NCI-H526 treated with DMSO at 0.1 percent for 48 hours (cell line): ENCODE results near the gene PSMB1.
A peak's percentile ranks its signal among the peaks of the same experiment; 100 is the strongest.
"Not testable (repeated sequence)": the region's sequence is repeated elsewhere in the genome, so short reads cannot be mapped to it uniquely, and the experiment has no call there.

ENCODE experiments used
- DNase-seq: peaks from one replicate; lab custom pipeline; 2025; lab: John Stamatoyannopoulos, UW

PSMB1 gene

GRCh38 chr6:170535004-170535403 lies 18.1 kb downstream of the PSMB1 start:
- DNase-seq = no peak

GRCh38 chr6:170533792-170534191 lies 19.3 kb downstream of the PSMB1 start:
- DNase-seq = no peak

GRCh38 chr6:170532867-170533488 lies 20.1 kb downstream of the PSMB1 start:
- no peak for DNase-seq

- DNase-seq = peak; percentile 20
Measured at GRCh38 chr6:170529839-170530469, 23.2 kb downstream of the PSMB1 start.

- DNase-seq = not testable (repeated sequence)
Measured at GRCh38 chr6:170527995-170528394, 25.1 kb downstream of the PSMB1 start.

GRCh38 chr6:170525795-170526194 lies 27.3 kb downstream of the PSMB1 start:
- DNase-seq = no peak

GRCh38 chr6:170524172-170524502 lies 29.0 kb downstream of the PSMB1 start:
- DNase-seq = no peak

GRCh38 chr6:170523256-170524171 lies 29.6 kb downstream of the PSMB1 start:
- DNase-seq = no peak

GRCh38 chr6:170522565-170523183 lies 30.4 kb downstream of the PSMB1 start:
- DNase-seq = peak; percentile 14

- peak; percentile 78 for DNase-seq
Measured at GRCh38 chr6:170516783-170517616, 36.1 kb downstream of the PSMB1 start.

GRCh38 chr6:170514908-170515307 lies 38.2 kb downstream of the PSMB1 start:
- no peak for DNase-seq

GRCh38 chr6:170512249-170512648 lies 40.9 kb downstream of the PSMB1 start:
- DNase-seq = no peak

GRCh38 chr6:170510631-170511030 lies 42.5 kb downstream of the PSMB1 start:
- no peak for DNase-seq

- no peak for DNase-seq
Measured at GRCh38 chr6:170509723-170510018, 43.4 kb downstream of the PSMB1 start.

- not testable (repeated sequence) for DNase-seq
Measured at GRCh38 chr6:170508892-170509722, 44.0 kb downstream of the PSMB1 start.

GRCh38 chr6:170508275-170508674 lies 44.8 kb downstream of the PSMB1 start:
- not testable (repeated sequence) for DNase-seq

GRCh38 chr6:170507728-170508127 lies 45.4 kb downstream of the PSMB1 start:
- DNase-seq = not testable (repeated sequence)

GRCh38 chr6:170506446-170506845 lies 46.7 kb downstream of the PSMB1 start:
- DNase-seq = no peak

GRCh38 chr6:170505306-170505705 lies 47.8 kb downstream of the PSMB1 start:
- no peak for DNase-seq

- DNase-seq = no peak
Measured at GRCh38 chr6:170504479-170504878, 48.6 kb downstream of the PSMB1 start.

- no peak for DNase-seq
Measured at GRCh38 chr6:170503414-170503761, 49.7 kb downstream of the PSMB1 start.
